ENCODE data around the gene PAX9.

- TF ChIP-seq, protein P1, sequence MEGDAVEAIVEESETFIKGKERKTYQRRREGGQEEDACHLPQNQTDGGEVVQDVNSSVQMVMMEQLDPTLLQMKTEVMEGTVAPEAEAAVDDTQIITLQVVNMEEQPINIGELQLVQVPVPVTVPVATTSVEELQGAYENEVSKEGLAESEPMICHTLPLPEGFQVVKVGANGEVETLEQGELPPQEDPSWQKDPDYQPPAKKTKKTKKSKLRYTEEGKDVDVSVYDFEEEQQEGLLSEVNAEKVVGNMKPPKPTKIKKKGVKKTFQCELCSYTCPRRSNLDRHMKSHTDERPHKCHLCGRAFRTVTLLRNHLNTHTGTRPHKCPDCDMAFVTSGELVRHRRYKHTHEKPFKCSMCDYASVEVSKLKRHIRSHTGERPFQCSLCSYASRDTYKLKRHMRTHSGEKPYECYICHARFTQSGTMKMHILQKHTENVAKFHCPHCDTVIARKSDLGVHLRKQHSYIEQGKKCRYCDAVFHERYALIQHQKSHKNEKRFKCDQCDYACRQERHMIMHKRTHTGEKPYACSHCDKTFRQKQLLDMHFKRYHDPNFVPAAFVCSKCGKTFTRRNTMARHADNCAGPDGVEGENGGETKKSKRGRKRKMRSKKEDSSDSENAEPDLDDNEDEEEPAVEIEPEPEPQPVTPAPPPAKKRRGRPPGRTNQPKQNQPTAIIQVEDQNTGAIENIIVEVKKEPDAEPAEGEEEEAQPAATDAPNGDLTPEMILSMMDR (IDR thresholded peaks at IDR 0.05), result no peak
- no peak for TF ChIP-seq POLR2A (IDR thresholded peaks at IDR 0.05)
Observed at GRCh38 chr14:36672095-36672494, 10.4 kb downstream of the PAX9 start.

Data from breast epithelium (tissue), 3 donors.